ENCODE measurements around the gene FADS6.

The FADS6 gene

DNA sequence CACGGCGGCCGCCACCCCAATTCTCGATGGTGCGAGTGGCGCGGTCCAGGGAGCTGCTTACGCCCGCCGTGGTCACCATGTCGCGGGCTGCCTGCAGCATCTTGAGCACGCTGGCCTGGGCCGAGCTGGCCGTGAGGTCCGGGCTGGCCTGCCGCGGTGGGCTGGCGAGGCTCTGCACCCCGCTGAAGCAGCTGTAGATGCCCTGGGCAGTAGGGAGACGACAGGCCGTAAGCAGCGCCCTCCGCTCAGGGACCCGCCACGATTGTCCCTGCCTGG is 50.1 kb downstream of the FADS6 start:
- no peak overlapping the region for H3K4me3 ChIP-seq (ENCODE audit: low read depth, low read length)
- TF ChIP-seq, protein P1, sequence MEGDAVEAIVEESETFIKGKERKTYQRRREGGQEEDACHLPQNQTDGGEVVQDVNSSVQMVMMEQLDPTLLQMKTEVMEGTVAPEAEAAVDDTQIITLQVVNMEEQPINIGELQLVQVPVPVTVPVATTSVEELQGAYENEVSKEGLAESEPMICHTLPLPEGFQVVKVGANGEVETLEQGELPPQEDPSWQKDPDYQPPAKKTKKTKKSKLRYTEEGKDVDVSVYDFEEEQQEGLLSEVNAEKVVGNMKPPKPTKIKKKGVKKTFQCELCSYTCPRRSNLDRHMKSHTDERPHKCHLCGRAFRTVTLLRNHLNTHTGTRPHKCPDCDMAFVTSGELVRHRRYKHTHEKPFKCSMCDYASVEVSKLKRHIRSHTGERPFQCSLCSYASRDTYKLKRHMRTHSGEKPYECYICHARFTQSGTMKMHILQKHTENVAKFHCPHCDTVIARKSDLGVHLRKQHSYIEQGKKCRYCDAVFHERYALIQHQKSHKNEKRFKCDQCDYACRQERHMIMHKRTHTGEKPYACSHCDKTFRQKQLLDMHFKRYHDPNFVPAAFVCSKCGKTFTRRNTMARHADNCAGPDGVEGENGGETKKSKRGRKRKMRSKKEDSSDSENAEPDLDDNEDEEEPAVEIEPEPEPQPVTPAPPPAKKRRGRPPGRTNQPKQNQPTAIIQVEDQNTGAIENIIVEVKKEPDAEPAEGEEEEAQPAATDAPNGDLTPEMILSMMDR (conservative IDR thresholded peaks at IDR 0.05; ENCODE audit: low read depth, low read length), result no peak
- DNase-seq (ENCODE audit: low read depth), result no peak

- DNase-seq (ENCODE audit: low read depth), result peak; percentile 66
- H3K4me3 ChIP-seq (ENCODE audit: low read depth, low read length), result peak overlapping the region; percentile 39
- TF ChIP-seq, protein P1 (conservative IDR thresholded peaks at IDR 0.05; ENCODE audit: low read depth, low read length), result peak; percentile 42
These were observed 50.7 kb downstream of the FADS6 start for GRCh38 chr17:74842599-74843351.

DNA sequence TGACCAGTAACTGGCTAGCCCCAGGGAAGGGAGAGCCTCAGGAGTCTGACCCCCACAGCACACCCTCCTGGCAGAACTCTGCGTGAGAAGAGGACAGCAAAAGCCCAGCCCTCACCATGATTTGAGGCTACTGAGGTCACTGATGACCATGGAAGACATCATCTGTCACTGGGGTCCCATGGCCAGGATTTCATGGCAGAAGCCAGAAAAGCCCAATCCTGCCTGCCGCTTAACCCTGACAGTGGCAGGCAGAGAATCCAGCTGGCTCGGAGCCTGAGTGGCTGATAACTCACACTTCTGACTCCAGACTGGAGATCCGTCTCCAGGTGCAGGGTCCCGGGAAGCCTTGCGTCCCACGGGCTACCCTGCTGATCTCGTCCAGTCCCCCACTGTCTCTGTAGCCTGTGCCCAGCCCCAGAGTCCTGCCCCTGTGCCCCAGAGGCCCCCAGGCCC is 51.3 kb downstream of the FADS6 start:
- peak overlapping the region; percentile 22 for H3K4me3 ChIP-seq (ENCODE audit: low read depth, low read length)
- DNase-seq (ENCODE audit: low read depth), result no peak
- TF ChIP-seq, protein P1 (conservative IDR thresholded peaks at IDR 0.05; ENCODE audit: low read depth, low read length), result no peak

- TF ChIP-seq, protein P1 (conservative IDR thresholded peaks at IDR 0.05; ENCODE audit: low read depth, low read length), result no peak
- DNase-seq (ENCODE audit: low read depth), result peak; percentile 55
- H3K4me3 ChIP-seq (ENCODE audit: low read depth, low read length), result no peak overlapping the region
These were observed 52.3 kb downstream of the FADS6 start for GRCh38 chr17:74840989-74841666.

DNA sequence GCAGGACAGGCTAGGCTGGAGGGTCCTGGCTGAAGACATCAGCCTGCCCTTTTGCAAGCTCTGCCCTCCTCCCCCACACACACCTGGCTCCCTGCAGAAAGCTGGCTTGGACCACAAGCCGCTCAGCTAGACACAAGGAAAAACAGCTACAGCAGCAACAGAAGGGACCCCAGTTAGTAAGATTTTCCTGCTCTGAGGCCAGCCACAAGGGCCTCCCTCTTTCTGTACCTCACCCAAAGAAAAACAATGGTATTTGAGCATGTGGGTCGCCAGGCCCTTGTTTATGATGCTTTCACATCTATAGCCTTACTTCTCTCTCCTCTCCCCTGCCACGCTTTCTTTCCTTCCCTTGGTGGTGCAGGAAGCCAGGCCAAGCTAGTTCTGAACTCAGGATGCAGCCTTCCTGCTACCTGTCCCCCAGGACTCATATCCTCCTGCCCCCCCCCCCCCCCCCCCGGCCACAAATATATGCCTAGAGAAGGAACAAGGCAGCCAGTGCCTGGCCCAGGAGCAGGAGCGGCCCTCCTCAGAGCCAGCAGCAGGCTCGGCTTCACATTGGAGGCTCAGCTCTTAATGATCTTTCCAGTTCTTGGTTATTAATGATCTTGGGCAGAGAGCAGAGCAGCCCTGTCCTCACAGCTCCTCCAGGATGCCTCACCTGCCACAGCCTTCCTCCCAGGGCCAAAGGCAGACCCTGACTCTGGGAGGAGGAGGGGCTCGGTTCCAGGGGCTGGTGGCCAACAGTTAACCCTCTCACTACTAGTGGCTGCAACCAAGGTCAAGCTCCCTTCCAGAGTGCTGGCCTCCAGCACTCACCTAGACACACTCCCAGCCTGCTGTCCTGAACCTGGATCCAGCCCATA is 53.2 kb downstream of the FADS6 start:
- no peak for DNase-seq (ENCODE audit: low read depth)
- H3K4me3 ChIP-seq (ENCODE audit: low read depth, low read length), result no peak overlapping the region
- TF ChIP-seq, protein P1 (conservative IDR thresholded peaks at IDR 0.05; ENCODE audit: low read depth, low read length), result no peak

GRCh38 chr17:74838274-74838673 is 55.2 kb downstream of the FADS6 start:
- H3K4me3 ChIP-seq (ENCODE audit: low read depth, low read length), result no peak overlapping the region
- no peak for DNase-seq (ENCODE audit: low read depth)
- TF ChIP-seq, protein P1 (conservative IDR thresholded peaks at IDR 0.05; ENCODE audit: low read depth, low read length), result no peak
